ENCODE measurements around the gene YAF2. TPM values are rescaled to one million over a fixed set of nuclear protein-coding genes. Genes with fewer than 3 reads are reported as not detected.

YAF2 gene
- total RNA-seq, 1 donor from 2014 or later: 19.3 TPM

DNA sequence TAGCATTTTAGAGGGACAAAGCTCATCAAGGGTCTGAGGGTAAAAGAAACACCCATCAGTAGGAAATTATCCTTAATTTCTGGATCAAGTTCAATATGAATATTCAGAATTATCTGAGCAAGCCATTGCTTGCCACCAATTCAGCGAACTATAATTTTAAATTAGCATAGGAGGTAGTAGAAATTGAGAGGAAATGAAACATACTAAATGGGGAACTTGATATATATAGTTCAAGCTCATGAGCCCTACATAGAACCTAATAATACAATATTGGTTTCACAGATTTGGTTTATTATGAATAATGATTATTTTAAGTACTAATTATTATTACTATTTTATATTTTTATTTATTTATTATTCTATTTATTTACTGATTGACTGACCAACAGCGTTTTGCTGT lies 51.3 kb downstream of the YAF2 start:
- Histone ChIP-seq H3K27ac (ENCODE audit: low read depth, low read length) (no peak overlapping the region), H3K4me1 (ENCODE audit: control insufficient read depth in 3 of 3, insufficient read depth in 3 of 3, low read length in 3 of 3) (peaks cover 0 to 11% (median 2%) of the 10 kb centered on the region in 3 donors), H3K4me3 (ENCODE audit: low read length in 3 of 3) (no peak overlapping the region), H3K9ac (ENCODE audit: low read depth in 1 of 3, low read length in 3 of 3) (no peak overlapping the region), H3K36me3 (ENCODE audit: control insufficient read depth in 3 of 3, insufficient read depth in 3 of 3, low read length in 3 of 3) (peaks cover 0 to 3% (median 0%) of the 10 kb centered on the region in 3 donors), H3K27me3 (ENCODE audit: control insufficient read depth in 3 of 3, insufficient read depth in 3 of 3, low read length in 3 of 3) (no peaks in the 10 kb centered on the region), H3K9me3 (ENCODE audit: control insufficient read depth in 3 of 3, low read length in 3 of 3) (no peaks in the 10 kb centered on the region)

DNA sequence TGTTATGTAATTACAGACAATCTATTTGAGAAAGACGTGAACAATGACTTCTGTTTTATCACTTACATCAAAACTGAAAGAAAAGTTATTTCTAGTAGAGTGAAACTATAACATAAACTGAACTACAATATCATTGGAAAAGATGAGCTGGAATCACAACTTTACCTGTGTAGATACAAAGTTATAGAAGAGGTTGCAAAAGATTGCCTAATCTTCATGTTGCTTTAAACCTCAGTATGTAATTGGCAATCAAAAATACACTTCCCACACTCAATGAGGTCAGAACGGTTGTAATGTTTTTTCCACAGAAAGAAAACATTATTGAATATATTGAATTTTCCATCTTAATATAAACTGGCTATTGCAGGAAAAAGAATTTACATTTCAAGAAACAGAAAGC lies 55.7 kb downstream of the YAF2 start:
- H3K27me3 ChIP-seq (ENCODE audit: control insufficient read depth in 3 of 3, insufficient read depth in 3 of 3, low read length in 3 of 3): no peaks in the 10 kb centered on the region
- H3K9me3 ChIP-seq (ENCODE audit: control insufficient read depth in 3 of 3, low read length in 3 of 3): no peaks in the 10 kb centered on the region
- no peak overlapping the region for H3K9ac ChIP-seq (ENCODE audit: low read depth in 1 of 3, low read length in 3 of 3)
- no peak overlapping the region for H3K27ac ChIP-seq (ENCODE audit: low read depth, low read length)
- no peak overlapping the region for H3K4me3 ChIP-seq (ENCODE audit: low read length in 3 of 3)
- H3K4me1 ChIP-seq (ENCODE audit: control insufficient read depth in 3 of 3, insufficient read depth in 3 of 3, low read length in 3 of 3): peaks cover 0 to 11% (median 4%) of the 10 kb centered on the region in 3 donors
- H3K36me3 ChIP-seq (ENCODE audit: control insufficient read depth in 3 of 3, insufficient read depth in 3 of 3, low read length in 3 of 3): peaks cover 0 to 3% (median 0%) of the 10 kb centered on the region in 3 donors

DNA sequence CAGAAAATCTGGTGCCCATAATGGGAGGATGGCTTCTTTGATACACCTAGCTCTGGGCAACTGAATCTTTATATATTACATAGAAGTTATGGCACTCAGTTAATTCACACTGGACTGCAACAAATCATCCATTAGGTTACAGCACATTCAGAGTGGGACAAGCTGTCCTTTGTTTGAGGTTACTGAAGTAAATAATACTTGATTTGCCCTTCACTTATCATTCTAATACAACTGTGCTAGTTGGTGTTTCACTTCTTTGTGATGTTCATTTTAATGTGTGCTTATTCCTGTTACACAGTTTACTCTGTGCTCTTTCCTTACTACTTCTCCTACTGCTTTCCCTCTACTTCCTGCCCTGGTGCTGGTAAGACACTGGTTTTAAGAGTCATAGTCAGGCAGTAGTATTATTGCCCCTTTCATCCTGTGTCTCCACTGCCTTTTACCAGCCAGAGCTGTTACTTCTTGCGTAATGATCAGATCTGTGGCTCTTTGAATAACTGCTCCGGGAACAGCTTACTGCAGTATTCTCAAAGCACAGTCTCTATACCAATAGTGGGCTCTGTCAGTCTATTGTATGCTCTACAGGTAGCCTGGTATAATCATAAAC lies 57.0 kb downstream of the YAF2 start:
- peak overlapping the region in 1 of 3 donors; percentile 47 for H3K9ac ChIP-seq (ENCODE audit: low read depth in 1 of 3, low read length in 3 of 3)
- H3K27ac ChIP-seq (ENCODE audit: low read depth, low read length): no peak overlapping the region
- H3K4me3 ChIP-seq (ENCODE audit: low read length in 3 of 3): no peak overlapping the region
- peaks cover 0 to 11% (median 4%) of the 10 kb centered on the region in 3 donors for H3K4me1 ChIP-seq (ENCODE audit: control insufficient read depth in 3 of 3, insufficient read depth in 3 of 3, low read length in 3 of 3)
- H3K9me3 ChIP-seq (ENCODE audit: control insufficient read depth in 3 of 3, low read length in 3 of 3): no peaks in the 10 kb centered on the region
- no peaks in the 10 kb centered on the region for H3K27me3 ChIP-seq (ENCODE audit: control insufficient read depth in 3 of 3, insufficient read depth in 3 of 3, low read length in 3 of 3)
- peaks cover 0 to 6% (median 0%) of the 10 kb centered on the region in 3 donors for H3K36me3 ChIP-seq (ENCODE audit: control insufficient read depth in 3 of 3, insufficient read depth in 3 of 3, low read length in 3 of 3)

DNA sequence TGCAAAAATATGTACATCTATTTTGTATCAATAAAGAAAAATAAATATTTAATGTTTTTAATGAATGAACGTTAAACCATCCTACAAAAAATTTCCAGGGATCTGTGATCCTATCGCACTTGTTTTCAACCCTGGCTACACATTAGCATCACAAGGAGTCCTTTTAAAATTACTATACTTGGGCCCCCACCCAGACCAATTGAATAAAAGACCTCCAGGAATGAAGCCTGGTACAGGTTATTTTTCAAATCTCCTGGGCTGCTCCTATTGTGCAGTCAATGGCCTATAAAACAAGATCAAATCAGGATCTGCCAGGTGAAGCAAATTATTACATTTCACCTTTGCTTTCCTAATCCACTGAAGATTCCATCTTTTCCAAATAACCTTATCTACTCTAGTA lies 59.9 kb downstream of the YAF2 start:
- Histone ChIP-seq H3K4me1 (ENCODE audit: control insufficient read depth in 3 of 3, insufficient read depth in 3 of 3, low read length in 3 of 3) (peaks cover 0 to 4% (median 4%) of the 10 kb centered on the region in 3 donors), H3K4me3 (ENCODE audit: low read length in 3 of 3) (no peak overlapping the region), H3K9ac (ENCODE audit: low read depth in 1 of 3, low read length in 3 of 3) (no peak overlapping the region)

DNA sequence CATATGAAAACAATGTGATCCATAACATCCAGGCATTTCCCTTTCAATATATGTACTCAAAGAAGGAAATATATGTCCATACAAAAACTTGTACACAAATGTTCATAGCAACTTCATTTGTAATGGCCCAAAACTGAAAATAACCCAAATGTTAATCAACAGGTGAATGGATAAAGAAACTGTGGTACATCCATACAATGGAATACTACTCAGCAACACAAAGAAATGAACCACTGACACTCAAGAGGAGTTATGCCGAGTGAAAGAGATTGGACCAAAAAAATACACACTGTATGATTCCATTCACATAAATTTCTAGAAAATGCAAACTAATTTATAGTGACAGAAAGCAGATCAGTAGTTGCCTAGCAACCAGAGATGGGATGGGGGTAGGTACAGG lies 63.1 kb downstream of the YAF2 start:
- Histone ChIP-seq H3K9ac (ENCODE audit: low read depth in 1 of 3, low read length in 3 of 3) (no peak overlapping the region), H3K4me3 (ENCODE audit: low read length in 3 of 3) (no peak overlapping the region), H3K27ac (ENCODE audit: low read depth, low read length) (no peak overlapping the region), H3K36me3 (ENCODE audit: control insufficient read depth in 3 of 3, insufficient read depth in 3 of 3, low read length in 3 of 3) (peaks cover 0 to 4% (median 0%) of the 10 kb centered on the region in 3 donors), H3K27me3 (ENCODE audit: control insufficient read depth in 3 of 3, insufficient read depth in 3 of 3, low read length in 3 of 3) (no peaks in the 10 kb centered on the region), H3K4me1 (ENCODE audit: control insufficient read depth in 3 of 3, insufficient read depth in 3 of 3, low read length in 3 of 3) (no peaks in the 10 kb centered on the region), H3K9me3 (ENCODE audit: control insufficient read depth in 3 of 3, low read length in 3 of 3) (no peaks in the 10 kb centered on the region)

More for the DNA sequence above, 59.9 kb downstream of the YAF2 start:
- Histone ChIP-seq H3K27ac (ENCODE audit: low read depth, low read length) (no peak overlapping the region), H3K27me3 (ENCODE audit: control insufficient read depth in 3 of 3, insufficient read depth in 3 of 3, low read length in 3 of 3) (no peaks in the 10 kb centered on the region), H3K9me3 (ENCODE audit: control insufficient read depth in 3 of 3, low read length in 3 of 3) (no peaks in the 10 kb centered on the region), H3K36me3 (ENCODE audit: control insufficient read depth in 3 of 3, insufficient read depth in 3 of 3, low read length in 3 of 3) (peaks cover 0 to 4% (median 0%) of the 10 kb centered on the region in 3 donors)

DNA sequence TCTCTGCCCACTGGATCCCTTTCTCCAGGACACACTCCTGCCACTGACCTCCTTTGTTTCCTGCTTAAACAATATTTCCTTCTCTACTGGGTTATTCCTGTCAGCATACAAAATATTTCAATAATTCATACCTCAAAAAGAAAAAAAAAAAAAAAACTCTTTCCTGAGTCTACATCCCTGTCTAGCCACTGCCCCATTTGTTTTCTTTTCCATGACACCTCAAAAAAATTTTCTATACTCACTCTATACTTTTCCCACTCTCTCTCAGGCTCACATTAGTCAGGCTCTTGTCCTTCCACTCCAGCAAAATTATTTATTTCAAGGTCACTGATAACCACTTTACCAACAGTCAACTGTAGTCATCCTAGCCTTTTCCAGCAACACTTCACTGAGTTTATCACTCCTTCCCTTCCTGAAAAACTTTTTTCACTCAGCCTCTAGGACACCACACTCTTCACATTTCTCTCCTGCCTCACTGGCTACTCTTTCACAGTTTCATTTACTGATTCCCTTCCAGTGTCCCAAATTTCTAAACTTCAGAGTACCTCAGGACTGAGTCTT lies 64.0 kb downstream of the YAF2 start:
- peaks cover 0 to 4% (median 0%) of the 10 kb centered on the region in 3 donors for H3K36me3 ChIP-seq (ENCODE audit: control insufficient read depth in 3 of 3, insufficient read depth in 3 of 3, low read length in 3 of 3)
- no peaks in the 10 kb centered on the region for H3K9me3 ChIP-seq (ENCODE audit: control insufficient read depth in 3 of 3, low read length in 3 of 3)
- no peaks in the 10 kb centered on the region for H3K27me3 ChIP-seq (ENCODE audit: control insufficient read depth in 3 of 3, insufficient read depth in 3 of 3, low read length in 3 of 3)
- no peak overlapping the region for H3K9ac ChIP-seq (ENCODE audit: low read depth in 1 of 3, low read length in 3 of 3)
- H3K4me1 ChIP-seq (ENCODE audit: control insufficient read depth in 3 of 3, insufficient read depth in 3 of 3, low read length in 3 of 3): no peaks in the 10 kb centered on the region
- no peak overlapping the region for H3K4me3 ChIP-seq (ENCODE audit: low read length in 3 of 3)
- H3K27ac ChIP-seq (ENCODE audit: low read depth, low read length): no peak overlapping the region

DNA sequence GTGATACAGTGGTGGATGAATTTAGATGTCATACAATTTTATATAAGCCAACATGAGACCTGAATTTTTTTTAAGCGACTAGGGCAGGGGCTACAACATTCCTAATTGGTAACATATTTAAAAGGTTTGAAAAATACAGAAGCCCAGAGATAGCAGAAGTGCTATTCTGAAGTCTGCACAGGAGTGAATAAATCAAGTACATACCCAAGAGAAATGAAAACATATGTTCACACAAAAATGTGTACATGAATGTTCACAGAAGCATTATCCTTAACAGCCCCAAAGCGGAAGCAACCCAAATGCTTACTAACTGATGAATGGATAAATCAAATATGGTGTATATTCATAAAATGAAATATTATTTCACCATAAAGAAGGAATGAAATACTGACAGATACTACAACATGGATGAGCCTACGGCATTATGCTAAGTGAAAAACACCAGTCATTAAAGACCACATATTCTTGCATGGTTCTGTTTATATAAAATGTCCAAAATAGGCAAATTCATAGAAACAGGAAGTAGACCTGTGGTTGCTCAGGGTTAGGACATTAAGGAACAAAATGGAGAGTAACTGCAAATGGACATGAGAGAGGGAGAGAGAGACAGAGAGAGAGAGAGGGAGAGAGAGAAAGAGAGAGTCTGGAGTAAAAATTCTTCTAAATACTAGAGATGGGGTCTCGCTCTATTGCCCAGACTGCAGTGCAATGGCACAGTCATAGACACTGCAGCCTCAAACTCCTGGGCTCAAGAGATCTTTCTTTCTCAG lies 65.4 kb downstream of the YAF2 start:
- Histone ChIP-seq H3K27ac (ENCODE audit: low read depth, low read length) (no peak overlapping the region), H3K9me3 (ENCODE audit: control insufficient read depth in 3 of 3, low read length in 3 of 3) (no peaks in the 10 kb centered on the region), H3K4me1 (ENCODE audit: control insufficient read depth in 3 of 3, insufficient read depth in 3 of 3, low read length in 3 of 3) (no peaks in the 10 kb centered on the region), H3K4me3 (ENCODE audit: low read length in 3 of 3) (no peak overlapping the region), H3K27me3 (ENCODE audit: control insufficient read depth in 3 of 3, insufficient read depth in 3 of 3, low read length in 3 of 3) (no peaks in the 10 kb centered on the region), H3K9ac (ENCODE audit: low read depth in 1 of 3, low read length in 3 of 3) (no peak overlapping the region), H3K36me3 (ENCODE audit: control insufficient read depth in 3 of 3, insufficient read depth in 3 of 3, low read length in 3 of 3) (peaks cover 0 to 4% (median 0%) of the 10 kb centered on the region in 3 donors)

DNA sequence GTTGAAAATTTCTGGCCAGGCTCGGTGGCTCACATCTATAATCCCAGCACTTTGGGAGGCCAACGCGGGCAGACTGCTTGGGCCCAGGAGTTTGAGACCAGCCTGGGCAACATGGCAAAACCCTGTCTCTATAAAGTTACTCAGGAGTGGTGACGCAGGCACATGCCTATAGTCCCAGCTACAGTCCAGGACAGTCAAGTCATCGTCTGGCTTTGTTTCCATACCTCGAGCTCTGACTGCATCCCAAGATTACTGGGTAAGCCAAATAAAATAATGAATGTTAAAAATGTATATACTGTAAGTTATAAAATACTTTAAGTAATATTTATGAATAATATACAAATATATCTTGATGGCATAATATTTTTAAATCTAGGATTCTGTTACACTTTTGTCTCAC lies 70.3 kb downstream of the YAF2 start:
- no peaks in the 10 kb centered on the region for H3K27me3 ChIP-seq (ENCODE audit: control insufficient read depth in 3 of 3, insufficient read depth in 3 of 3, low read length in 3 of 3)
- H3K9me3 ChIP-seq (ENCODE audit: control insufficient read depth in 3 of 3, low read length in 3 of 3): no peaks in the 10 kb centered on the region
- H3K36me3 ChIP-seq (ENCODE audit: control insufficient read depth in 3 of 3, insufficient read depth in 3 of 3, low read length in 3 of 3): no peaks in the 10 kb centered on the region
- no peak overlapping the region for H3K4me3 ChIP-seq (ENCODE audit: low read length in 3 of 3)
- H3K27ac ChIP-seq (ENCODE audit: low read depth, low read length): no peak overlapping the region
- H3K4me1 ChIP-seq (ENCODE audit: control insufficient read depth in 3 of 3, insufficient read depth in 3 of 3, low read length in 3 of 3): no peaks in the 10 kb centered on the region
- no peak overlapping the region for H3K9ac ChIP-seq (ENCODE audit: low read depth in 1 of 3, low read length in 3 of 3)

DNA sequence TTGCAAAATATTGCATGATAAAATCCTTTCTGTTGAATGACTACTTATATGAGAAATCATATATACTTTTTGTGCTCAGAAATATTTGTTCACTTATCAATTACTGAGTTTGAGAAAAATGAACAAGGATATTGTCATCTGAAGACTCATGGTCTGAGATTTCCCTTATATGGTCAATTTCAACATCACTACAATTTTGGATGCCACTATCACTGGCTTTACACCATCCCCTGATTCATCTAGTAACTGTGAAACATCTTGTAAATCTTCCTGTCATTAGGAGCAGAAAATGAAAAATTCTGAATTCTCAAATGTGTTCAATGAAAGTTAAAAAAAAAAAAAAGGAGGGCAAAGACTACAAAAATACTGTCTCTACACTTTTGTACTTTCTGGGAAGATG lies 71.5 kb downstream of the YAF2 start:
- no peaks in the 10 kb centered on the region for H3K9me3 ChIP-seq (ENCODE audit: control insufficient read depth in 3 of 3, low read length in 3 of 3)
- no peaks in the 10 kb centered on the region for H3K36me3 ChIP-seq (ENCODE audit: control insufficient read depth in 3 of 3, insufficient read depth in 3 of 3, low read length in 3 of 3)
- no peak overlapping the region for H3K4me3 ChIP-seq (ENCODE audit: low read length in 3 of 3)
- H3K4me1 ChIP-seq (ENCODE audit: control insufficient read depth in 3 of 3, insufficient read depth in 3 of 3, low read length in 3 of 3): no peaks in the 10 kb centered on the region
- H3K27me3 ChIP-seq (ENCODE audit: control insufficient read depth in 3 of 3, insufficient read depth in 3 of 3, low read length in 3 of 3): no peaks in the 10 kb centered on the region
- H3K9ac ChIP-seq (ENCODE audit: low read depth in 1 of 3, low read length in 3 of 3): no peak overlapping the region
- no peak overlapping the region for H3K27ac ChIP-seq (ENCODE audit: low read depth, low read length)

DNA sequence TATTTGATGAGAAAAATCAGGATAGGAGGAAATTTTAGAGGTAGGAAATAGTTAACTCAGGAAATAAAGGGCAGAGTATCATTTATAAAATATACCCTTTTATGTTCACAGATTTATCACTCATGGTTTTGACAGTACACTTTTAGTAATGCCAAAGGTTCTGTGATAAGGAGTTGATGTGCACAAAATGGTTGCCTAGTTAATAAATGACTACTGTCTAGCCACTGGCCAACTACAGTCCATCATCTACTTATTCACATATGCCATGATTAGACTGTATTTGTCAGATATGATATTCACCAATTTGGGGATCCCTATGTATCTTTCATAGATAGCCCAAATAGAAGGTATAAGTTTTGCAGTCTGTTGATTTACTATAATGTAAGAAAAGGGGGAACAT lies 74.1 kb downstream of the YAF2 start:
- Histone ChIP-seq H3K36me3 (ENCODE audit: control insufficient read depth in 3 of 3, insufficient read depth in 3 of 3, low read length in 3 of 3) (peaks cover 3 to 10% (median 6%) of the 10 kb centered on the region in 3 donors), H3K4me3 (ENCODE audit: low read length in 3 of 3) (no peak overlapping the region), H3K27ac (ENCODE audit: low read depth, low read length) (no peak overlapping the region), H3K4me1 (ENCODE audit: control insufficient read depth in 3 of 3, insufficient read depth in 3 of 3, low read length in 3 of 3) (no peaks in the 10 kb centered on the region), H3K9me3 (ENCODE audit: control insufficient read depth in 3 of 3, low read length in 3 of 3) (no peaks in the 10 kb centered on the region), H3K27me3 (ENCODE audit: control insufficient read depth in 3 of 3, insufficient read depth in 3 of 3, low read length in 3 of 3) (no peaks in the 10 kb centered on the region), H3K9ac (ENCODE audit: low read depth in 1 of 3, low read length in 3 of 3) (no peak overlapping the region)

Data from skeletal muscle tissue (tissue), 4 donors.